Testis (tissue), 3 donors: Measurements from ENCODE around the gene GTF2I. TPM values are rescaled to one million over a fixed set of nuclear protein-coding genes. Genes with fewer than 3 reads are reported as not detected.

Source experiments
- DNase-seq: peaks from one replicate; pipeline ENCODE4 v3.0.0-alpha.2; 2019
- H3K27ac ChIP-seq, 2 donors: fragments of 200-600 bp; sonication (generic); one replicate each; pipeline ENCODE4 v1.5.1; 2019
- H3K27me3 ChIP-seq: fragments of 200-600 bp; sonication (generic); one replicate; pipeline ENCODE4 v1.5.1; 2019
- H3K36me3 ChIP-seq: fragments of 200-600 bp; sonication (generic); one replicate; pipeline ENCODE4 v1.5.1; 2017; ENCODE audit warnings: low read depth; ENCODE audit errors: missing control alignments
- H3K4me1 ChIP-seq: fragments of 200-600 bp; sonication (generic); one replicate; pipeline ENCODE4 v1.5.1; 2019
- H3K4me3 ChIP-seq, 2 donors: fragments of 200-600 bp; sonication (generic); one replicate each; pipeline ENCODE4 v1.5.1; 2017 to 2019
- H3K9me3 ChIP-seq: fragments of 200-600 bp; sonication (generic); one replicate; pipeline ENCODE4 v1.5.1; 2017
- POLR2A ChIP-seq: fragments of 450-650 bp; IDR thresholded peaks from one replicate; pipeline ENCODE4 v1.6.1; 2017; ENCODE audit warnings: antibody characterized with exemption, mild to moderate bottlenecking, moderate library complexity
- WGBS, 2 donors: methylation state at CpG; one replicate each; pipeline ENCODE4 v1.1.5; 2018; 5-methylcytosine and 5-hydroxymethylcytosine counted together
- intact Hi-C: fragments of 100-400 bp; cut with DNase I; formaldehyde crosslinking; loops from one replicate; pipeline ENCODE4 v1.15.1; 2023; ENCODE audit warnings: low total_unique reads
- polyA plus RNA-seq: library from polyadenylated mRNA; stranded (reverse); fragments of 350-450 nt; fragmentation: Illumina TruSeq; extraction: RNeasy Lipid Tissue Mini Kit (QIAGEN cat#74804); gene quantifications from one replicate; pipeline ENCODE4 v1.2.3, GENCODE V29; 2014; ENCODE audit warnings: low read depth, low replicate concordance; ENCODE audit not compliant: insufficient read depth
- total RNA-seq, 2 donors: library from RNA; depleted of rRNA; stranded (reverse); fragments of >200 nt; gene quantifications; one replicate each; pipeline ENCODE4 v1.2.3, GENCODE V29; 2016
- TF ChIP-seq, protein P1 (sequence below), 3 experiments: fragments of 450-650 bp in 2 of 3; fragments of 200-600 bp in 1 of 3; sonication (generic) in 1 of 3; IDR thresholded peaks; one replicate each; pipeline ENCODE4 v1.5.1; 2016 to 2019; ENCODE audit warnings: antibody characterized with exemption in 3 of 3, mild to moderate bottlenecking in 2 of 3, moderate library complexity in 1 of 3

Gene GTF2I
- total and polyA plus RNA-seq, 3 donors from 2014 or later: 83.4 to 210 (median 208) TPM

DNA sequence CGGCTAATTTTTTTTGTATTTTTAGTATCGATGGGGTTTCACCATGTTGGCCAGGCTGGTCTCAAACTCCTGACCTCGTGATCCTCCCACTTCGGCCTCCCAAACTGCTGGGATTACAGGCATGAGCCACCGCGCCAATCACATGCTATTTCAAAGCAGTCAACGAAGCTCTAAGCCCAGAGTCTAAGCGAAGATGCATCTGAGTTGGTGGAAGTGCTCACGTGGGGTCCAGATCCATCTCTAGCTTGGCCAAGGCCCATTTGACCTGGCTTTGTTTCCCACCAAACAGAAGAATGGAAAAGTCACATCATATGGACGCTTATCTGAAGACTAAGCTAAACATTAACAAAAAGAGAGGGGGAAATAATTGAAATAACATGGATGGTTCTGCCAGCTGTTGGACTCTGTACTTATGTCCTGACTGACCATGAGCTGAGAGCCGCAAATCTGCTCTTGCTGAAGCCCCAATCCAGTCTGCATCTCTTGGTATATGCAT, 3.8 kb upstream of the GTF2I start:
- Histone ChIP-seq H3K36me3 (no peaks in the 10 kb centered on the region), H3K27me3 (no peaks in the 10 kb centered on the region), H3K9me3 (no peaks in the 10 kb centered on the region), H3K4me3 (no peak overlapping the region), H3K27ac (no peak overlapping the region), H3K4me1 (peaks cover 7% of the 10 kb centered on the region)
- intact Hi-C loops: no loop called here
- DNase-seq: no peak
- 92 to 97% methylated on average over 11 of the region's 11 CpGs for WGBS, 2 donors
- TF ChIP-seq, protein P1, sequence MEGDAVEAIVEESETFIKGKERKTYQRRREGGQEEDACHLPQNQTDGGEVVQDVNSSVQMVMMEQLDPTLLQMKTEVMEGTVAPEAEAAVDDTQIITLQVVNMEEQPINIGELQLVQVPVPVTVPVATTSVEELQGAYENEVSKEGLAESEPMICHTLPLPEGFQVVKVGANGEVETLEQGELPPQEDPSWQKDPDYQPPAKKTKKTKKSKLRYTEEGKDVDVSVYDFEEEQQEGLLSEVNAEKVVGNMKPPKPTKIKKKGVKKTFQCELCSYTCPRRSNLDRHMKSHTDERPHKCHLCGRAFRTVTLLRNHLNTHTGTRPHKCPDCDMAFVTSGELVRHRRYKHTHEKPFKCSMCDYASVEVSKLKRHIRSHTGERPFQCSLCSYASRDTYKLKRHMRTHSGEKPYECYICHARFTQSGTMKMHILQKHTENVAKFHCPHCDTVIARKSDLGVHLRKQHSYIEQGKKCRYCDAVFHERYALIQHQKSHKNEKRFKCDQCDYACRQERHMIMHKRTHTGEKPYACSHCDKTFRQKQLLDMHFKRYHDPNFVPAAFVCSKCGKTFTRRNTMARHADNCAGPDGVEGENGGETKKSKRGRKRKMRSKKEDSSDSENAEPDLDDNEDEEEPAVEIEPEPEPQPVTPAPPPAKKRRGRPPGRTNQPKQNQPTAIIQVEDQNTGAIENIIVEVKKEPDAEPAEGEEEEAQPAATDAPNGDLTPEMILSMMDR (IDR thresholded peaks at IDR 0.05): no peak
- TF ChIP-seq POLR2A: no peak

DNA sequence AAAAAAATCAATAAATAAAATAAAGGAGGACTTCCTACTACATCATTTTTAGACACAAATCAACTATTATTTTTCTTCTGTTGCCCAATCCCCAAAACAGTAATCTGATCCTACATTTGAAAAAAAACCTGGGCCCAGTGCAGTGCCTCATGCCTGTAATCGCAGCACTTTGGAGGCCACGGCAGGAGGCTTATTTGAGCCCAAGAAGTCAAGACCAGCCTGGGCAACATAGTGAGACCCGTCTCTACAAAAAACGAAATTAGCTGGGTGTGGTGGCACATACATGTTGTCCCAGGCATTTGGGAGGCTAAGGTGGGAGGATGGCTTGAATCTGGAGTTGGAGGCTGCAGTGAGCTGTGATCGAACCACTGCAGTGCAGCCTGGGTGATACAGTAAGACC, 2.7 kb upstream of the GTF2I start:
- 85 to 89% methylated on average over 5 of the region's 5 CpGs for WGBS, 2 donors
- intact Hi-C loops: no loop called here
- no peak for DNase-seq
- Histone ChIP-seq H3K27me3 (no peaks in the 10 kb centered on the region), H3K4me3 (no peak overlapping the region), H3K27ac (no peak overlapping the region), H3K9me3 (no peaks in the 10 kb centered on the region), H3K36me3 (no peaks in the 10 kb centered on the region), H3K4me1 (peaks cover 15% of the 10 kb centered on the region)
- TF ChIP-seq POLR2A: no peak
- TF ChIP-seq, protein P1 (IDR thresholded peaks at IDR 0.05): no peak

DNA sequence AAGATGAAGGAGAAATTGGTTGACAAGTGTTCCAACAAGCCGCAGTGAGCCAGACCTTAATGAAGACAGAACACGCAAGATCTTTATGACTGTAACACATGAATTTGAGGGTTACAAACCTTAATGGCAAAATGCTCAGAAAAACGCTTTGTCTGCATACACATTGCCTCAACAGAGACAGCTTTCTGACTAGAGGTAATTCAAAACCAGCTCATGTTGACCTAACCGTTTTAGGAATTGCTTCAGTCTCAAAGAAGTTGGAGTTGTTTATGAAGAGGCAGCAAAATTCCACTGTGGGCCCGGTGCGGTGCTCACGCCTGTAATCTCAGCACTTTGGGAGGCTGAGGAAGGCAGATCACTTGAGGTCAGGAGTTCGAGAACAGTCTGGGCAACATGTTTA, 2.2 kb upstream of the GTF2I start:
- Histone ChIP-seq H3K4me3 (no peak overlapping the region), H3K27ac (peak overlapping the region in 1 of 2 donors; percentile 100), H3K9me3 (no peaks in the 10 kb centered on the region), H3K4me1 (peaks cover 20% of the 10 kb centered on the region), H3K27me3 (no peaks in the 10 kb centered on the region), H3K36me3 (no peaks in the 10 kb centered on the region)
- DNase-seq: no peak
- intact Hi-C loops: no loop called here
- 65 to 72% methylated on average over 8 of the region's 8 CpGs for WGBS, 2 donors
- TF ChIP-seq, protein P1 (IDR thresholded peaks at IDR 0.05): no peak
- TF ChIP-seq POLR2A: no peak

DNA sequence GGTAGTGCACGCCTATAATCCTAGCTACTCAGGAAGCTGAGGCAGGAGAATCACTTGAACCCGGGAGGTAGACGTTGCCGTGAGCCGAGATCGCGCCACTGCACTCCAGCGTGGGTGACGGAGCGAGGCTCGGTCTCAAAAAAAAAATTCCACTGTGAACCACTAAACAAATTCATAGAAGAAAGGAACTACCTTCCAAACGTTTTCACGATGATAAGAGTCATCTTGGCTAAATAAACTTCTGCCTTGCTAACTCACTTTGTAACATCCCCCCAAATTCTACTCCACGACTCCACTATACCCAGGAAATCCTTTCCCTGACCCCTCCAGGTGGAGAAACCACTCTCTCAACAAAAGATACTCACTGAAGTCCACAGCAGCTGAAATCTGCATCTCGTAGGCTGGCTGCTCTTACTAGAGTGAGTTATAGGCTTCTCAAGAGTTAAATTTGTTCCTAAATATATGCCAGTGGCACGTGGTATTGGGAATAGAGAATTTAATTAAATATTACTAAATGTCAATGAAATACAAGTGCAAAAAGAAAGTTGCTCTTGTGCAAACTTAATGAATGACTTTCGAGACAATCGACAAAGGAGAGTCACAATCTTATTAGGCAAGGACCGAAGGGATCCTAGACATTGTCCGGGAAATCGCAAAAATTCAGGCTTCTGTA, 1.6 kb upstream of the GTF2I start:
- TF ChIP-seq, protein P1 (IDR thresholded peaks at IDR 0.05): no peak
- no peak for TF ChIP-seq POLR2A
- intact Hi-C loops: no loop called here
- H3K27me3 ChIP-seq: no peaks in the 10 kb centered on the region
- DNase-seq: no peak
- H3K27ac ChIP-seq: peak overlapping the region; percentile 95 to 100
- 18 to 30% methylated on average over 21 of the region's 21 CpGs for WGBS, 2 donors
- H3K9me3 ChIP-seq: no peaks in the 10 kb centered on the region
- peaks cover 25% of the 10 kb centered on the region for H3K4me1 ChIP-seq
- peak overlapping the region; percentile 95 to 98 for H3K4me3 ChIP-seq
- H3K36me3 ChIP-seq: no peaks in the 10 kb centered on the region

DNA sequence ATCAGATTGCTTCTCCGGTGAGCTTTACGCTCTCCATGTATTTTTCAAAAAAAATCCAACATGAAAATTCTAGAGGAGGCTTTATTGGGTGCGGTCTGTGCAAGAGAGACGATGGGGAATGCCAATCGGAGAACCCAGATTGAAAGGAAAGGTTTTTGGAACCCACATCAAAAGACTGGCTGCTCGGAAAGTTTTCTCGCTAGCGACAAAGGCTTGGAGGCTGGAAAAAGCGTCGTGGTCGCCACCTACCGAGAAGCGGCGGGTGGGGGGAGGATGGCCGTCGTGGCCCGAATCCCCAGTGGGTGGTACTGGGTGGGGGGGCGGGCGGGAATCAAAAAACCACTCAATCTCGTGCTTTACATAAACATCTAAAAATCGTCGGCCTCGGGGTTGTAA, 1.1 kb upstream of the GTF2I start:
- intact Hi-C loops: no loop called here

More for the DNA sequence above, 1.1 kb upstream of the GTF2I start:
- Histone ChIP-seq H3K4me3 (peak overlapping the region; percentile 95 to 98), H3K27me3 (no peaks in the 10 kb centered on the region), H3K9me3 (no peaks in the 10 kb centered on the region), H3K36me3 (no peaks in the 10 kb centered on the region), H3K4me1 (peaks cover 31% of the 10 kb centered on the region), H3K27ac (peak overlapping the region; percentile 95 to 100)
- peak; percentile 75 for DNase-seq
- no peak for TF ChIP-seq POLR2A
- TF ChIP-seq, protein P1 (IDR thresholded peaks at IDR 0.05): no peak
- WGBS, 2 donors: 0 to 1% methylated on average over 22 to 23 of the region's 23 CpGs
